Loucy (cell line): ENCODE measurements around the gene ADGRG7.

Experiments
- H2AFZ ChIP-seq: fragments of 200-600 bp; sonication (generic); 2 replicates; pipeline ENCODE4 v1.6.0; 2016; ENCODE audit warnings: antibody characterized with exemption, mild to moderate bottlenecking, low read length, moderate library complexity
- H3F3A ChIP-seq: fragments of 200-600 bp; 2 replicates; pipeline ENCODE4 v1.6.0; 2016; ENCODE audit warnings: antibody characterized with exemption, low read depth, mild to moderate bottlenecking
- H3K27me3 ChIP-seq: fragments of 200-600 bp; sonication (generic); 2 replicates; pipeline ENCODE4 v1.6.1; 2014; ENCODE audit warnings: low read length, mild to moderate bottlenecking; ENCODE audit not compliant: insufficient read depth, poor library complexity, severe bottlenecking
- H3K36me3 ChIP-seq: fragments of 200-600 bp; sonication (generic); 2 replicates; pipeline ENCODE4 v1.6.1; 2016; ENCODE audit warnings: low read length; ENCODE audit not compliant: insufficient read depth
- H3K4me1 ChIP-seq: fragments of 200-600 bp; sonication (generic); 2 replicates; pipeline ENCODE4 v1.5.1; 2014; ENCODE audit warnings: low read length, mild to moderate bottlenecking; ENCODE audit not compliant: insufficient read depth, poor library complexity, severe bottlenecking
- H3K4me2 ChIP-seq: fragments of 200-600 bp; sonication (generic); 2 replicates; pipeline ENCODE4 v1.6.0; 2014; ENCODE audit warnings: antibody characterized with exemption, low read length, low read depth, mild to moderate bottlenecking; ENCODE audit not compliant: poor library complexity, severe bottlenecking
- H3K4me3 ChIP-seq: fragments of 200-600 bp; sonication (generic); 2 replicates; pipeline ENCODE4 v1.5.1; 2014; ENCODE audit warnings: low read length, mild to moderate bottlenecking, mixed read lengths; ENCODE audit not compliant: poor library complexity, severe bottlenecking
- H3K79me2 ChIP-seq: fragments of 200-600 bp; sonication (generic); 2 replicates; pipeline ENCODE4 v1.6.1; 2014; ENCODE audit warnings: low read length; ENCODE audit not compliant: insufficient read depth
- H3K9ac ChIP-seq: fragments of 200-600 bp; sonication (generic); 2 replicates; pipeline ENCODE4 v1.6.0; 2014; ENCODE audit warnings: mild to moderate bottlenecking, low read depth, low read length, moderate library complexity; ENCODE audit not compliant: poor library complexity, severe bottlenecking
- H3K9me2 ChIP-seq: fragments of 200-600 bp; sonication (generic); replicated peaks from 2 replicates; pipeline ENCODE4 v1.6.1; 2016; ENCODE audit warnings: low read depth, low read length, mixed read lengths
- H3K9me3 ChIP-seq: fragments of 200-600 bp; sonication (generic); 2 replicates; pipeline ENCODE4 v1.6.1; 2014; ENCODE audit warnings: mild to moderate bottlenecking, antibody characterized with exemption, low read length, low read depth; ENCODE audit not compliant: insufficient read depth
- H4K20me1 ChIP-seq: fragments of 200-600 bp; sonication (generic); 2 replicates; pipeline ENCODE4 v1.6.0; 2014; ENCODE audit warnings: antibody characterized with exemption, low read length, mild to moderate bottlenecking; ENCODE audit not compliant: insufficient read depth, poor library complexity, severe bottlenecking
- CTCF ChIP-seq: fragments of 200-600 bp; sonication (generic); conservative IDR thresholded peaks from 2 replicates; pipeline ENCODE4 v1.5.1; 2014; ENCODE audit warnings: mild to moderate bottlenecking, antibody characterized with exemption, low read length
- EZH2phosphoT487 ChIP-seq: fragments of 200-600 bp; IDR thresholded peaks from 2 replicates; pipeline ENCODE4 v1.6.1; 2018; ENCODE audit warnings: antibody characterized with exemption, mild to moderate bottlenecking, moderate library complexity, borderline replicate concordance

ADGRG7 gene

GRCh38 chr3:100695696-100696095 lies 86.3 kb downstream of the ADGRG7 start:
- TF ChIP-seq CTCF = no peak
- TF ChIP-seq EZH2phosphoT487 = no peak
- no peaks in the 10 kb centered on the region for H4K20me1 ChIP-seq
- H3K4me3 ChIP-seq = no peak overlapping the region
- H2AFZ ChIP-seq = no peak overlapping the region
- H3K4me2 ChIP-seq = no peak overlapping the region
- no peaks in the 10 kb centered on the region for H3K36me3 ChIP-seq
- no peaks in the 10 kb centered on the region for H3K9me3 ChIP-seq
- H3K79me2 ChIP-seq = no peaks in the 10 kb centered on the region
- no peak overlapping the region for H3K9ac ChIP-seq
- H3K9me2 ChIP-seq = no peaks in the 10 kb centered on the region
- peaks cover 34% of the 10 kb centered on the region for H3K27me3 ChIP-seq
- H3K4me1 ChIP-seq = no peaks in the 10 kb centered on the region
- no peaks in the 10 kb centered on the region for H3F3A ChIP-seq

GRCh38 chr3:100696161-100696560 lies 86.8 kb downstream of the ADGRG7 start:
- no peak overlapping the region for H3K4me2 ChIP-seq
- H3K79me2 ChIP-seq = no peaks in the 10 kb centered on the region
- H3K9me3 ChIP-seq = no peaks in the 10 kb centered on the region
- H3K4me1 ChIP-seq = no peaks in the 10 kb centered on the region
- no peaks in the 10 kb centered on the region for H3K36me3 ChIP-seq
- no peaks in the 10 kb centered on the region for H3F3A ChIP-seq
- H4K20me1 ChIP-seq = no peaks in the 10 kb centered on the region
- H3K27me3 ChIP-seq = peaks cover 39% of the 10 kb centered on the region
- no peaks in the 10 kb centered on the region for H3K9me2 ChIP-seq
- H3K4me3 ChIP-seq = no peak overlapping the region
- TF ChIP-seq EZH2phosphoT487 (no peak), CTCF (no peak)
- H2AFZ ChIP-seq = no peak overlapping the region
- H3K9ac ChIP-seq = no peak overlapping the region

GRCh38 chr3:100697172-100697571 lies 87.8 kb downstream of the ADGRG7 start:
- Histone ChIP-seq H3K4me2 (no peak overlapping the region), H3K27me3 (peaks cover 47% of the 10 kb centered on the region), H3K4me1 (no peaks in the 10 kb centered on the region), H4K20me1 (no peaks in the 10 kb centered on the region), H3K36me3 (no peaks in the 10 kb centered on the region), H3K9me3 (no peaks in the 10 kb centered on the region), H3K9me2 (no peaks in the 10 kb centered on the region), H2AFZ (no peak overlapping the region), H3K4me3 (no peak overlapping the region), H3K79me2 (no peaks in the 10 kb centered on the region), H3K9ac (no peak overlapping the region), H3F3A (no peaks in the 10 kb centered on the region)
- no peak for TF ChIP-seq CTCF
- no peak for TF ChIP-seq EZH2phosphoT487
